HG03103 (cell line): ENCODE results near the gene PPAN.

ENCODE experiments used
- ATAC-seq: cut with Tn5 transposase; IDR thresholded peaks from one replicate; pipeline ENCODE4 v1.9.1; 2021; ENCODE audit warnings: low read depth; ENCODE audit not compliant: unreplicated experiment

Gene PPAN

DNA sequence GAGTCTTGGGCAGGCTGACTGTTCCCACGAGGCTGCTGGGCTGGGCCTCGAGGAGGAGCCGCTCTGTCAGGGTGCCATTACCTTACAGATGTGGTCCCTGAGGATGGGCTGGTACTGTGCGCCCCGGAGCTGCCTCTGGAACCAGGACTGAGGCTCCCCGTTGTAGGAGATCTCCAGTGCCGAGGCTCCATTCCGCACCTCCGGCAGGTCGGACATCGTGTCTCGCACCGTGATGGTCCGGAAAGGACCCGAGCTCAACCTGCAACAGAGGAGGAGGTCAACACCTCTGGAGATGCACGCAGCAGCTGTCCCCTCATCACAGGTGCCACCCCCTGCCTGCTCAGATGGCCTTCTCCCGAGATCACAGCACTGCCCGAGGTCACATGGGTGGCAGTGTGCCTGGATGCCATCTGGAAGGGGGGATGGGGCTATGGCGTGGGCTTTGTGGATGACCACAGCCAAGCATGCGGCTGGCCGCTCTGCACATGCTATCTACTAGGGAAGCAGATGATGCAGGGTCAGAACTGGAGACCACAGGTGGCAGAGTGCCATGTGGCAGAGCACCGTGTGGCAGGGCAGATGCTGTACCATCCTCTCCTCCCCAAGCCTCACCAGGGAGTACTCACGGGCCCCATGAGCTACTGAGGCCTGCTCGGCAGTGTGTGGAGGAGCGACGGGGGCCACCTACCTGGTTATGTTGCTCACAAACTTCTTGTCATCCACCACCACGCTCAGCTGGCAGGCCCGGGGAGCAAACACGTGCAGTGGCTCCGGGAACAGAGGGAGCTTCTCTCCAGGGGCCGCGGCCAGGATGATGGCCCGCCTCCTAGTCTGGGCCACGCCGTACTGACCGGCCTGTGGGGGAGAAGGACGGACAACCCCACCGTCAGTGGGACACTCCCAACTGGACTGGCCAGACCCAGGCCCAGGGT, 31.9 kb downstream of the PPAN start:
- ATAC-seq, result no peak

DNA sequence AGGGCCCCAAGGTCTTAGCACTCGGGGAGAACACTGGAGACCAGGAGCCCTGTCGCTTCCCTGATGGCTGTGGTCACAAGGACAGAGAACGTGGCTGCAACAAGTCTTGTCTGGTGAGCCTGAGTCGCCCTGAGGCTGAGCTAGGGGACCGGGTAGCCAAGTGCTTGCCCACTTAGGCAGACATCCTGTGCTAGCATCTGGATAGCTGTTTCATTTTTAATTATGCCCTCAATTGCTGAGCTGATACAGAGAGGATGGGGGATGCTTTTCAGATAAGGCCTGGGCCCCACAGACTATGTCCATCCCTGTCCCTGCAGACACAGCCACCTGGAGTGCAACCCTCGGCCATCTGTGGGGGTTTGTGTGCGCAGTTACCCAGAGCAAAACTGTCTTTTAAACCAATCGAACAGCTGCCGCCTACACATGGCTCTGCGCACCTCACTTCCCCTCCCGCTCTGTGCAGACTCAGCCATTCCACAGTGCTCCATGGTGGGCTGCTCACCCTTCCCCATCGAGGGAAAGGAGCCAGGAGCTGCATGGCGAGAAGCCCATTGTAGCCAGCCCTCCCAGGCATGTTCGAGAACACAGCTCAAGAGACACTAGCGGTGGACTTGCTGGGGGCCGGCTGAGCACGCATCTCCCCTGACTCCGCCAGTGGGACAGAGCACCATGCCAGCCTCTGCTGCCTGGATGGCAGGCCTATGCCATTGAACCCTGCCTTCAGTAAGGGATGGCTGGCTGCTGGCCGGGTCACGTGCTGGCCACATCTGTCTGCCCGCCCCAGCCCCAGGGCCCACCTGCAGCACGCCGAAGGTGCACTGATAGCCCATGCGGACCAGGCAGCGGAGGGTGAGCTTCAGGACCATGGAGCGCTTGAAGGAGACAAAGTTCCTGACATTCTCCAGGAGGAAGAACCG, 33.0 kb downstream of the PPAN start:
- no peak for ATAC-seq

DNA sequence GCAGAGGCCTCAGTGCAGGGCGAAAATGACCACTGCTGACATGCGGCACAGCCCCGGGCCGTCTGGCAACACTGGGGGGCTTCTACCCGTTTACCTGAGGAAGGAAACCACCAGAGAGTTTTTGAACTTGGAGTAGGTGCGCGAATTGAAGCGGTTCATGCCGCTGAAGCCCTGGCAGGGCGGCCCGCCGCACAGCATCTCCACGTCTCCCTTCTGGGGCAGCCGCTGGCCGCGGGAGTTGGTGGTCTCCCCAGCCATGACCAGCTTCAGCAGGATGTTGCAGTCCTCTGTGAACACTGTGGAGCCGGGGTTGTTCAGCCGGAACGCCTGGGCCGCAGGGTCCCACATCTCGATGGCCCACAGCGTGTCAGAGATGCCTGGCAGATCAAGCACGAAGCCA, 33.8 kb downstream of the PPAN start:
- ATAC-seq, result no peak

DNA sequence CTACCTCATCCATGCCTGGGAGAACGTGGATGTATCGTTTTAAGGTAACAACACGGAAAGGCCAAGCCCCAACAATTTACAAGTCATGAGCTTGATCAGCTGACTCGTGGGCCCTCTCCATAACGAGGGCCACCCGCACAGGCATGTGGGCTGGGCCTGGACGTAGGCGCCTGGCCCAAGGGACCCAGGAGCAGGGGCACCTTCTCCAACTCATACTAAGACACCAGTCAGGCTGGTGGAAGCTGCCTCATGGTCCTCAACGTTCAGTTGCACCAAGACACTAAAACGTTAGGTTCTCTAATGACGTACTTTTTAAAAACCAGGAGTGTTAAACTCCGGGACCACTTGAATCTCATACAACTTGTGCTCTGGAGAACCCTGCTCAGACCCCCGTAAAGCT, 35.3 kb downstream of the PPAN start:
- no peak for ATAC-seq

DNA sequence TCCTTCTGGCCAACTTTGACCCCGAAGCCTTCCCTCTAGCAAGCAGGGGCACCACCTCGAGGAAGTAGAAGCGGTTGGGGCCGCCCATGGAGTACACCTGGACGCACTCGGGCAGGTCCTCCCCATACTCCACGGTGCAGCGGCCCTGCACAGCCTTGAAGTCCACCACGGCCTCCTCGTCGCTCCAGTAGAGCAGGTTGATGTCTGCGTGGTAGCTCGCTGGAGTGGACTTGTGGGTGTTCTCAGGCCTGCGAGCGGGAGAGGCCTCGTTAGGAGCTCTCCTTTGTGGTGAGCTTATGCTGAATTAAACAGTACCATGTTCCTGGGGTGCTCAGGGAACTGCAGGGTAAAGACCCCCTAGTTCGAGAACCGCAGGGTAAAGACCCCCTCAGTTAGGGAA, 35.8 kb downstream of the PPAN start:
- no peak for ATAC-seq

DNA sequence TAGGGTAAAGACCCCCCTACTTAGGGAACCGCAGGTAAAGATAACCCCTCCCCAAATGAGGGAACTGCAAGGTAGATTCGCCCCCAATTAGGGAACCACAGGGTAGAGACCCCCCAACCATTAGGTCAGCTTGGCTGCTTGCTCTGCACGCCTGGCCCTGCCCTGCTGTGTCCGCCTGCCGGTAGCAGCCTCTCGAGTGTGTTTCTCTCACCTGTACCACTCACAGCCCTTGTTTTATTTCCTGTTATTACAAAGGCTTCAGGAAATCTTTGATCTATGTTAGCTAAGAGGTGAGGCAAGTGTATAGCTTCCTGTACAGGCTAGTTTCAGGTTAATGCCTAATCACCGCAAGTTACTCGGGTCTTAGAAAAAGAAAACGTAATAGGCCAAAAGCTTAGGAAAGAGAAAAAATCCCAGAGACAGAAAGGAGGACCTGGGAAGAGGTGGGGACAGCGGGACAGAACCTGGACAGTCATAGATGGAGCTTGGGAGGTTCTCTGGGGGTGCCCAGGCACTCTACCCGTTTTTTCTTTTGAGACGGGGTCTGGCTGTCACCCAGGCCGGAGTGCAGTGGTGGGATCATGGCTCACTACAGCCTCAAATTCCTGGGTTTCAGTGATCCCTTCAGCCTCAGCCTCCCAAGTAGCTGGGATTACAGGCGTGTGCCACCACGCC, 36.7 kb downstream of the PPAN start:
- ATAC-seq, result no peak

DNA sequence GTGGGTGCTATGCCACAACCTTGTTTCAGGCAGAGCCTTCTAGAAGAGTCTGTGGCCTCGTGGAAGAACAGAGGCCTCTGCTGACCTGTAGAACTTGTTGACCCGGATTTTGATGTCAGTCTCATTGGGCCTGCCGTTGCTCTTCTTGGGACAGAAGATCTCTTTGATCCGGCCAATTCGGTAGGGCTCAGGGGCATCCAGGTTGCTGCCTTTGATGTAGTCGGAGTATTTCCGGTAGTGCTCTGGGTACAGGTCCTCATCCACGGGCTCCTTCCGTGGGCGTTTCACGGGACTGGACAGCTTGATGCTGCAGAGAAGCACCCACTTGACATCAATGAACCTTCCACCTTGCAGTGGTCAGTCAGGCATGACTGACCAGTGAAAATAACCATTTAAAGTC, 37.5 kb downstream of the PPAN start:
- no peak for ATAC-seq

DNA sequence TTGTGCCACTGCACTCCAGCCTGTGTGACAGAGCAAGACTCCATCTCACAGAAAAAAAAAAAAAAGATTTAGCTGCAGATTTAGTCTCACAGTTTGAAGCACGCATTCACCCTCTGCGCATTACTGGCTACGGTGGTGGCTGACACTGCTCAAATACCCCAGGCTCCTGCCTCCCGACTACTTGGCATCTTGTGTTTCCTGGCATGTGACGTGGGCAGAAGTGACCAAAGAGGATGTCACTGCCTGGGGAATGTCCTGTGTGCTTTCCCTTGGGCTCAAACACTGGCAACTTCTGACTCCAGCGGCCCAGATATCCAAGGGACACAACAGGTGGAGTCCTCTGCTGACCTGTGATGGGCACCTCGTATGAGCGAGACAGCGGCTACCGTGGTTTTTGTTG, 38.2 kb downstream of the PPAN start:
- ATAC-seq, result no peak

DNA sequence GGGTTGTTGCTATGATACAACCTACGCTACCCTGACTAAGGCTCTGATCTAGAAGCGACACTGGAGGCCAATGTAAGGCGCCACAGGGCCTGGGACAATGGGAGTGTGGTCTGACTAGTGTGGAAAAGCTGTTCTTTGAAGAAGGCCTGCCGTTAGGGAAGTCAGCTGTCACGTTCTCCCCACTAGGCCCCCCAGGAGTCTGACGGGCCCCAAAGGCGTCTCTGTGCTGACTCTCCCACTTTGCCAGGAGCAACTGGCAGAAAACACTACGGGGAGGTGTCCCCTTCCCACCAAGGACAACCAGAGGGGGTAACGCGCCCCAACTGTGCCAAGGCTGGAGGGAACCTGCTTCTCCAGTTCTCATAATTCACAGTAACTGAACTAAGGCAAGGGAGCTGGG, 38.9 kb downstream of the PPAN start:
- no peak for ATAC-seq

DNA sequence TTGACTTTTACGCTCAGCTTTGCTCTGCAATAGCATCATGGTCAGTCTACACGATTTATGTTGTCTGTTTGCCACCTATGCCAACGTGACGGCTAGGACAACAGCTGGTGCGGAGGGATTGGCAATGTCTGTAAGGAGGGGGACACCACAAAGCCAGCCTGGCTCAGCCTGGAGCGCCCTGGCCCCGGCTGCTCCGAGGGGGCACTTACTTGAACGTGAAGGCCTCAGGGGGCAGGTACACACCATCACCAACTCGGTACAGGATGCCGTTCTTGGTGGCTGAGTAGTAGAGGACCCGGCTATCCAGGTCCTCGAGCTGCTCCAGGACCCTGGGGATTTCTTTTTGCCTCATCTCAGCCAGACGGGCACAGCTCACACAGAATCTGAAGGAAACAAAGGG, 40.0 kb downstream of the PPAN start:
- ATAC-seq, result no peak

DNA sequence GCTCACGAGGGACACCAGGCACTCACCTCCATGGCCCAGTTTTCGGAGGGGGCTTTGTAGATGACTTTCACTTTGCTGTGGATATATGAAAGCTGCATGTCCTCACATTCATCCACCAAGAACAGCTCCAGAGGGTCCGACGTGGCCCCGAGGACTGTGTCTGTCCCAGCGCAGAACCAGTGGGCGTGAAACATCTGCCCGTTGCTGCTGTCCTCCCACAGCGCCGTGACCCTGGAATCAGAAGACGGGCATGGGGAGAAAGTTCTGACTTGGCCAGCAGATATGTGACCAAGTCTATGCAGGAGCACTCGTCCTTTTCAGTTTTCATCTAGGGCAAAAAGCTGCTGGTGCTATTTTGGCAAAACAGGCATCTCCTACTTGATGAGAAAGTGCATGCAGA, 43.3 kb downstream of the PPAN start:
- no peak for ATAC-seq

DNA sequence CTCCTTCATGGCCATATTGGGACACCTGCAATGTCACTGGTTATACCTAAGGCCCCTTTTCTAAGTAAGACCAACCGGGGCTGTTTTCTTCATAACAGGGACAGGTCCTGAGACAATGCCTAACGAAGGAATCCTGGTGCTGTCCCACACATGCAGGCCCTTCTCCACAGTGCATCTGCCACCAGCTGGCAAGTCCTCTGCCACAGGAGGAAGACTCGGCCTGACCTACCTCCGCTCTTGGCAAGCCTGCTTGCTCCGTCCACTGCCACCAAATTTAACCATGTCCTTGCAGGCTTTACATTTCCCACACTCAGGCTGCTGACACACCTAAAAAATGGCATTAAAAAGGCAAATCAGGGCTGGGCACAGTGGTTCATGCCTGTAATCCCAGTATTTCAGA, 45.4 kb downstream of the PPAN start:
- ATAC-seq, result no peak

DNA sequence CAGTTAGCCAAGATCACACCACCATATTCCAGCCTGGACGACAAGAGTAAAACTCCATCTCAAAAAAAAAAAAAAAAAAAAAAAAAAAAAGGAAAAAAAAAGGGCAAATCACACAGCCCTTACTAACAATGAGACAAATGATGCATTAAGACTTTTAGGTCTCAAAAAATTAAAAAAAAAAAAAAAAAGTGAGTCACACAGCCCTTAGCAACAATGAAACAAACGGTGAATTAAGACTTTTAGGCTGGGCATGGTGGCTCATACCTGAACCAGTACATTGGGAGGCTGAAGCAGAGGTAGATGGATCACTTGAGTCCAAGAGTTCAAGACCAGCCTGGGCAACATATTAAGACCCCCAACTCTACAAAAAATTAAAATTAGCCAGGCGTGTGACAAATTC, 45.9 kb downstream of the PPAN start:
- ATAC-seq, result no peak

DNA sequence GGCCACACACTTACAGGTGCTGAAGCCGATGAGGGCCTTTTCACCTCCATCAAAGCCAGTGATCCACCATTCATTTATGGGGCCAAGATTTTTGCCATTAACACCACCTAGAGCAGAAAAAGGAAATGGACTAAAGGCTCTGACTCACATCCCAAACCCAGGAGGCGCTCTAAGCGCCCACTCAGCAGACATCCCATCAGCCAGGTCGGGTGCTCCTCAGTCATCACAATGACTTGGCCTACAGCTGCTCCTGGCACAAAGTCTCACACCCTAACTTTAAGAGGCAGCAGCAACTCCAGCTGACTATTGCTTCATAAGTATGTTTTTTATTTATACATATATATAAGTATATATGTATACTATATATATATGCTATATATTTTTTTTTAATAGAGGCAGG, 49.7 kb downstream of the PPAN start:
- ATAC-seq, result no peak

DNA sequence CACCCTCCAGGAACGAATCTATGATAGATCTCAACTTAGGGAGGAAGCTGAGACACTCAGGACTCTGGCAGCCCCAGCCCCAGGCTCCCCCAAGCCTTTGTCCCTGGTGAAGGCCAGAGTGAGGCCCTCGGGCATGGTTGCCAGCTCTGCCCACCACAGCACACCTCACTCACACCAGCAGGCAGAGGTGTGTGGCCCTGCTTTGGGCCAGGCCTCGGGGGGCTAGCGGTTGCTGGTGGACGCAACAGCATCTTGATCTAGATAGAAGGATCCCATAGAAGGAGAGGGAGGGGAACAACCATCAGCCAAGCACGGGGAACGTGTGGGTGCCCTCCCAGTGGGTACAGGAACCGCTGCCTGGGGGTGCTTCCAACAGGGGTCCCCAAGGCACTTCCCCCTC, 51.9 kb downstream of the PPAN start:
- ATAC-seq, result no peak

DNA sequence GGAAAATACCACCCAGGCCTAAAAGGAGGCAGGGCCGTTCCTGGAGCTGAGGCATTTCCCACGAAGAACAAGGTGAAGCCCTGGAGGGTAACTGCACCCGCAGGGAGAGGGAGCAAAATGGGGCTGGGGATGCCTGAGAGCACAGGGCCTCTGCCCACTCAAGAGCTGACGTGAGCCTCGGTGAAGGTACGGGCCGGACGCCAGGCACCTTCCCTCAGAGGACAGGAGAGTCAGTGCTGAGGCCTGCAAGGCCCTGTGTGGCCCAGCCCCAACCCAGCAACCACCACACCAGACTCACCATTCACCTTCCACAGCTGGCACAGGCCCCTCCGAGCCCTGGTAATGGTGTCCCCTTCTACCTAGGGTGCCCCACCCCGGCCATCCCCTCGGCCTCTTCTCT, 52.3 kb downstream of the PPAN start:
- ATAC-seq, result no peak

DNA sequence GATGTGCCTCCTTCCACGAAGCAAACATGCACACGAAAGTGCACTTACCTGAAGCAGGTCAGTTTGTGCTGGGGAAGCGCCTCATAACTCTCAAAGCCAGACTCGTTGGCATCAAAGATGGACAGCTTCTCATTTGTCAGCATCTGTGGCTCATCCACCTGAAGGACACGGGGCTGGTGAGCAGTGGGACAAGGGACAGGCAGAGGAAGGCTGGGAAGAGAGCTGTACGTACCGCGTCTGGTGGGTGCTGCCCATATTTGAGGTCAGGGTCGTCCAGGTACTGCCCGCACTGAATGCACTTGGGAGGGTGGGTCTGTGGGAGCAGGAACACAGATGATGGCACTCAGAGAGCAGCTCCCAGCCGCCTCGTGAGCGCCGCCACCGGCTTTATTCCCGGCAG, 53.4 kb downstream of the PPAN start:
- no peak for ATAC-seq
